Caco-2 (cell line): ENCODE measurements around the gene TUBA8. TPM values are rescaled to one million over a fixed set of nuclear protein-coding genes. Genes with fewer than 3 reads are reported as not detected.

ENCODE experiments used
- BruUV-seq: library from RNA; stranded (reverse); fragments of 400-500 nt; replicated peaks from 2 replicates; lab custom pipeline; 2021; lab: Mats Ljungman, UMichigan
- CTCF ChIA-PET: fragments of 300-600 bp; sonication (Branson Sonifier 250); formaldehyde crosslinking; loops from one replicate; lab custom pipeline; 2022; ENCODE audit warnings: antibody characterized with exemption; lab: Charles Lee
- POLR2A ChIA-PET: fragments of 300-600 bp; sonication (Branson Sonifier 250); formaldehyde crosslinking; loops from one replicate; lab custom pipeline; 2022; ENCODE audit warnings: antibody characterized with exemption; lab: Charles Lee
- DNase-seq, 2 experiments: peaks; one replicate each; pipeline versions ENCODE4 v3.0.0 to v3.0.0-alpha.2; 2020 to 2022
- H3K27me3 ChIP-seq: replicated peaks from 2 replicates; pipeline ENCODE4 v1.6.0; 2011; ENCODE audit warnings: low read length; ENCODE audit not compliant: control insufficient read depth, insufficient read depth
- H3K36me3 ChIP-seq: 2 replicates; pipeline ENCODE4 v1.5.1; 2011; ENCODE audit warnings: low read length; ENCODE audit not compliant: control insufficient read depth, insufficient read depth
- H3K4me1 ChIP-seq: fragments of 250-450 bp; sonication (Bioruptor Pico); 2 replicates; pipeline ENCODE4 v1.5.1; 2020; ENCODE audit warnings: mild to moderate bottlenecking
- H3K4me3 ChIP-seq: 2 replicates; pipeline ENCODE4 v1.5.1; 2011; ENCODE audit warnings: low read depth, mild to moderate bottlenecking, control low read depth, low read length
- H3K9me3 ChIP-seq: fragments of 250-450 bp; sonication (Bioruptor Pico); 2 replicates; pipeline ENCODE4 v1.5.1; 2020; ENCODE audit warnings: mild to moderate bottlenecking, moderate library complexity
- H3K27ac Mint-ChIP-seq: one replicate; pipeline ENCODE4 v1.8.0; 2022; ENCODE audit warnings: mixed read lengths; ENCODE audit not compliant: unreplicated experiment
- H3K27me3 Mint-ChIP-seq: one replicate; pipeline ENCODE4 v1.8.0; 2022; ENCODE audit warnings: mixed read lengths; ENCODE audit not compliant: insufficient read depth, unreplicated experiment
- H3K36me3 Mint-ChIP-seq: one replicate; pipeline ENCODE4 v1.8.0; 2022; ENCODE audit warnings: mild to moderate bottlenecking, mixed read lengths; ENCODE audit not compliant: insufficient read depth, unreplicated experiment
- H3K4me1 Mint-ChIP-seq: one replicate; pipeline ENCODE4 v1.8.0; 2022; ENCODE audit warnings: low read depth, mixed read lengths; ENCODE audit not compliant: unreplicated experiment
- H3K4me3 Mint-ChIP-seq: one replicate; pipeline ENCODE4 v1.8.0; 2022; ENCODE audit warnings: mild to moderate bottlenecking, moderate library complexity, mixed read lengths; ENCODE audit not compliant: unreplicated experiment
- H3K9me3 Mint-ChIP-seq: one replicate; pipeline ENCODE4 v1.8.0; 2022; ENCODE audit warnings: mixed read lengths; ENCODE audit not compliant: unreplicated experiment
- intact Hi-C: fragments of 100-400 bp; cut with micrococcal nuclease; formaldehyde crosslinking; loops from one replicate; pipeline ENCODE4 v1.10.0; 2022; ENCODE audit not compliant: unreplicated experiment
- total RNA-seq: library from RNA; stranded (reverse); gene quantifications from 2 replicates; pipeline ENCODE4 v1.2.3, GENCODE V29; 2022
- TF ChIP-seq, protein P1 (sequence below), 2 experiments: fragments of 200-600 bp in 1 of 2; IDR thresholded peaks; 1 replicate in 1 of 2; 2 replicates in 1 of 2; pipeline versions ENCODE4 v1.5.1 to v1.8.0; 2011 to 2022; ENCODE audit warnings: antibody characterized with exemption in 1 of 2, control low read depth in 1 of 2, inconsistent platforms in 1 of 2, low read depth in 1 of 2, low read length in 1 of 2, mild to moderate bottlenecking in 1 of 2, moderate library complexity in 1 of 2; ENCODE audit not compliant: insufficient read depth in 1 of 2, severe bottlenecking in 1 of 2, unreplicated experiment in 1 of 2

The TUBA8 gene
- total RNA-seq, 1 experiment from 2014 or later = 0.73 TPM

GRCh38 chr22:18147791-18148190, 37.2 kb downstream of the TUBA8 start:
- no TSS peak for BruUV-seq
- Histone ChIP-seq H3K27me3 (no peaks in the 10 kb centered on the region), H3K4me1 (peaks cover 3% of the 10 kb centered on the region; the same call in 1 of the 2 replicates), H3K9me3 (no peaks in the 10 kb centered on the region; the same call in 1 of the 2 replicates), H3K36me3 (no peaks in the 10 kb centered on the region), H3K4me3 (no peak overlapping the region)
- H3K9me3 Mint-ChIP-seq = no peaks in the 10 kb centered on the region
- TF ChIP-seq, protein P1, sequence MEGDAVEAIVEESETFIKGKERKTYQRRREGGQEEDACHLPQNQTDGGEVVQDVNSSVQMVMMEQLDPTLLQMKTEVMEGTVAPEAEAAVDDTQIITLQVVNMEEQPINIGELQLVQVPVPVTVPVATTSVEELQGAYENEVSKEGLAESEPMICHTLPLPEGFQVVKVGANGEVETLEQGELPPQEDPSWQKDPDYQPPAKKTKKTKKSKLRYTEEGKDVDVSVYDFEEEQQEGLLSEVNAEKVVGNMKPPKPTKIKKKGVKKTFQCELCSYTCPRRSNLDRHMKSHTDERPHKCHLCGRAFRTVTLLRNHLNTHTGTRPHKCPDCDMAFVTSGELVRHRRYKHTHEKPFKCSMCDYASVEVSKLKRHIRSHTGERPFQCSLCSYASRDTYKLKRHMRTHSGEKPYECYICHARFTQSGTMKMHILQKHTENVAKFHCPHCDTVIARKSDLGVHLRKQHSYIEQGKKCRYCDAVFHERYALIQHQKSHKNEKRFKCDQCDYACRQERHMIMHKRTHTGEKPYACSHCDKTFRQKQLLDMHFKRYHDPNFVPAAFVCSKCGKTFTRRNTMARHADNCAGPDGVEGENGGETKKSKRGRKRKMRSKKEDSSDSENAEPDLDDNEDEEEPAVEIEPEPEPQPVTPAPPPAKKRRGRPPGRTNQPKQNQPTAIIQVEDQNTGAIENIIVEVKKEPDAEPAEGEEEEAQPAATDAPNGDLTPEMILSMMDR (IDR thresholded peaks at IDR 0.05; ENCODE audit: insufficient read depth in 1 of 2, low read depth in 1 of 2, low read length in 1 of 2, severe bottlenecking in 1 of 2, unreplicated experiment in 1 of 2) = no peak
- no peaks in the 10 kb centered on the region for H3K27me3 Mint-ChIP-seq
- H3K27ac Mint-ChIP-seq = no peak overlapping the region
- POLR2A ChIA-PET = no interaction called here
- no peak overlapping the region for H3K4me3 Mint-ChIP-seq
- CTCF ChIA-PET = no interaction called here
- H3K36me3 Mint-ChIP-seq = no peaks in the 10 kb centered on the region
- DNase-seq = no peak
- intact Hi-C loops = no loop called here
- H3K4me1 Mint-ChIP-seq = peaks cover 7% of the 10 kb centered on the region

GRCh38 chr22:18148293-18148965, 37.8 kb downstream of the TUBA8 start:
- Mint-ChIP-seq H3K36me3 (no peaks in the 10 kb centered on the region), H3K9me3 (no peaks in the 10 kb centered on the region), H3K27me3 (no peaks in the 10 kb centered on the region), H3K4me3 (no peak overlapping the region), H3K27ac (no peak overlapping the region), H3K4me1 (peaks cover 7% of the 10 kb centered on the region)
- ChIA-PET CTCF (no interaction called here), POLR2A (no interaction called here)
- intact Hi-C loops = no loop called here
- TF ChIP-seq, protein P1 (IDR thresholded peaks at IDR 0.05; ENCODE audit: insufficient read depth in 1 of 2, low read depth in 1 of 2, low read length in 1 of 2, severe bottlenecking in 1 of 2, unreplicated experiment in 1 of 2) = no peak
- Histone ChIP-seq H3K4me1 (peaks cover 3% of the 10 kb centered on the region; the same call in 1 of the 2 replicates), H3K4me3 (no peak overlapping the region), H3K9me3 (no peaks in the 10 kb centered on the region; the same call in 1 of the 2 replicates), H3K27me3 (no peaks in the 10 kb centered on the region), H3K36me3 (no peaks in the 10 kb centered on the region)
- no peak for DNase-seq
- BruUV-seq = no TSS peak

GRCh38 chr22:18152519-18152918, 41.9 kb downstream of the TUBA8 start:
- Histone ChIP-seq H3K4me1 (0 out of 2 replicates have a peak, but pooled peaks cover 3% of the 10 kb centered on the region), H3K9me3 (no peaks in the 10 kb centered on the region), H3K4me3 (no peak overlapping the region), H3K27me3 (no peaks in the 10 kb centered on the region), H3K36me3 (no peaks in the 10 kb centered on the region)
- BruUV-seq = no TSS peak
- CTCF ChIA-PET = no interaction called here
- H3K9me3 Mint-ChIP-seq = no peaks in the 10 kb centered on the region
- intact Hi-C loops = no loop called here
- no peak overlapping the region for H3K4me3 Mint-ChIP-seq
- DNase-seq = no peak
- H3K4me1 Mint-ChIP-seq = no peaks in the 10 kb centered on the region
- POLR2A ChIA-PET = no interaction called here
- H3K27me3 Mint-ChIP-seq = no peaks in the 10 kb centered on the region
- TF ChIP-seq, protein P1 (IDR thresholded peaks at IDR 0.05; ENCODE audit: insufficient read depth in 1 of 2, low read depth in 1 of 2, low read length in 1 of 2, severe bottlenecking in 1 of 2, unreplicated experiment in 1 of 2) = no peak
- H3K36me3 Mint-ChIP-seq = no peaks in the 10 kb centered on the region
- no peak overlapping the region for H3K27ac Mint-ChIP-seq
